T-helper 22 cell (primary cell): ENCODE data around the gene SHC4.
"Not testable (repeated sequence)": the region's sequence is repeated elsewhere in the genome, so short reads cannot be mapped to it uniquely, and the experiment has no call there.

Source experiments
- DNase-seq: peaks from one replicate; pipeline ENCODE4 v3.0.0-alpha.2; 2020; ENCODE audit warnings: low read depth

Gene SHC4

DNA sequence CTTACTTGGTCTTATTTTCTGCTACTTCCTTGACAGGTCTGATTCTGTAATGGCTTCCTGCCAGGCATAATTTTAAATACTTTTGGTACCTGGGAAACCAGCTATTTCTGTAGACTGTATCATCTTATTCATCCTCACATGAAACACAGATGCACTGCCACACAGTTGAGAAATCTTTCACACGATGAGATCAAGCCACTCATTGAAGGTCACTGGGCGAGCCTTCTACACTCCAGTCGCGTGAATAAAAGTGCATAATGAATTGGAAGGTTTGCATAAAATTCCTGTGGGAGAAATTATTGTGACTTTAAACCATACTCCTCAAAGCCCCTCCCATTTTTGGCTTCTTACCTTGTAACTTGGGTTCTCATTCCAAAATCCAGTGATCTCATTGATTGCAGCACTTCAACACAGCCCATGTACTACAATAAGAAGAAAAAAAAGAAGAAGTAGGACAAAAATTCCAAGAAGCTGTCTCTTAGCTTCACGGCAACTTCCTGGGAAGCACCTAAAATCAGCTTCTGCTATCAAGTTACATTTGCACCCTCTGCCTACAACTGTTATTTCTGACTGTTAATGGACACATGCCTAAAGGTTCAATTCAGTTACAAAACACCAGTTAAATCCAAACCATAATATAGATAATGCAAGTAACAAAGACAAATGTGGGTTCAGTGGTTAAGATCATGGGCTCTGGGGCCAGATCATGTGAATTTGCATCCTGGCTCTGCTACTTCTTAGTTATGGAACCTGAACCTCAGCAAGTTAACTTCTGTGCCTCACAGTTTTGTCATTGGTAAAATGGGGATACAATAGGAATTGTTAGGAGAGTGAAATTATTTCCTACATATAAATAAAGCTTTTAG is 39.0 kb downstream of the SHC4 start:
- DNase-seq, result no peak

- no peak for DNase-seq
Measured at GRCh38 chr15:48922046-48922445, 41.7 kb downstream of the SHC4 start.

DNA sequence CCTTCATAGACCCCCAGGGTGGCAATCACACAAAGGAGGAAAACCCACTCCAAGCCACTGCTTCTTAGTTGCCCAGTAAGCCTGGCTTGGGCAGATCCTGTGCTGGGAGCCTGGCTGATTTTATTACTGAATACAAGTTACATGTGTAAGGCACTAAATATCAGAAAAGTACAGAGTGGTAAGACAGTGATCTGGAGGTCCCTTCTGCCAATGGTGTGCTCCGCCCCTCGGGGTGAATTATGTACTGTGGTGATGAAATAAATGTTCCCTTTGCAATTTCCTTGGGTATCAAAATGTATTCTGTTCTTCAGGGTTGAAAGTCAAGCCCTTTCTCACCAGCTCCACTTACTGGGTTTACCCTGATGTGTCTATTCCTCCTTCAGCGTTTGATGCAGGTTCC is 47.0 kb downstream of the SHC4 start:
- DNase-seq, result no peak

- DNase-seq, result no peak
Measured at GRCh38 chr15:48915861-48916260, 47.9 kb downstream of the SHC4 start.

DNA sequence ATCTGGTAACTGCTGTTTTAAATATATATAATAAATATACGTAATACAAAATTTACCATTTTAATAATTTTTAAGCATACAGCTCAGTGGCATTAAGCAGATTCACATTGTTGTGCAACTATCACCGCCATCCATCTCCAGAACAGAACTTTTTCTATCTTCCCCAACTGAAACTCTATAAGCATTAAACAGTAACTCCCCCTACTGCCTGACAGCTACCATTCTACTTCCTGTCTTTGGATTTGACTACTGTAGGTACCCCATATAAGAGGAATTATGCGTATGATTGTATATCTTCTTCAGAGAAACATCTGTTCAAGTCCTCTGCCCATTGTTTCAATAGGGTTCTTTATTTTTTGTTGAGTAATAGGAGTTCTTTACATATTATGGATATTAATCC is 49.0 kb downstream of the SHC4 start:
- no peak for DNase-seq

DNA sequence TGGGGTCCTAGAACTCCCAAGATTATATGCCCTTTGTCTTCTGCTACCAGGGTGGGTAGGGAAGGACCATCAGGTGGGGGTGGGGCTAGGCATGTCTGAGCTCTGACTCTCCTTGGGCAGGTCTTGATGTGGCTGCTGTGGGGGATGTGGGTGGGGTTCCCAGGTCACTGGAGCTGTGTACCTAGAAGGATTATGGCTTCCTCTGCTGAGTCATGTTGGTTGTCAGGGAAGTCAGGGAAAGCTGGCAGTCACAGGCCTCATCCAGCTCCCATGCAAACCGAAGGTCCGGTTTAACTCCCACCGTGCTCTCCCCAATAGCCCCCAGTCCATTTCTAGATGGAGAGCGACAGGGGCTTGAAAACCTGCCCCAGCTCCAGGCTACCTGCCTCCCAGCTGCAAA is 50.6 kb downstream of the SHC4 start:
- DNase-seq, result no peak

- not testable (repeated sequence) for DNase-seq
Measured at GRCh38 chr15:48910554-48910953, 53.2 kb downstream of the SHC4 start.

DNA sequence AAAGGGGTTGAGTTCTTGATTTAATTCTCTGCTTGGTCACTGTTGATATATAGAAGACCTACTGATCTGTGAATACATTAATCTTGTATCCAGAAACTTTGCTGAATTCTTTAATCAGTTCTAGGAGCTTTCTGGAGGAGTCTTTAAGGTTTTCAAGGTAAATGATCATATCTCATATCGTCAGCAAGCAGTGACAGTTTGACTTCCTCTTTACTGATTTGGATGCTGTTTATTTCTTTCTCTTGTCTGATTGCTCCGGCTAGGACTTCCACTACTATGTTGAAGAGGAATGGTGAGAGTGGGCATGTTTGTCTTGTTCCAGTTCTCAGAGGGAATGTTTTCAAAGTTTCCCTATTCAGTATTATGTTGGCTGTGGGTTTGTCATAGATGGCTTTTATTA is 54.4 kb downstream of the SHC4 start:
- DNase-seq, result not testable (repeated sequence)

- no peak for DNase-seq
Measured at GRCh38 chr15:48905847-48906246, 57.9 kb downstream of the SHC4 start.

DNA sequence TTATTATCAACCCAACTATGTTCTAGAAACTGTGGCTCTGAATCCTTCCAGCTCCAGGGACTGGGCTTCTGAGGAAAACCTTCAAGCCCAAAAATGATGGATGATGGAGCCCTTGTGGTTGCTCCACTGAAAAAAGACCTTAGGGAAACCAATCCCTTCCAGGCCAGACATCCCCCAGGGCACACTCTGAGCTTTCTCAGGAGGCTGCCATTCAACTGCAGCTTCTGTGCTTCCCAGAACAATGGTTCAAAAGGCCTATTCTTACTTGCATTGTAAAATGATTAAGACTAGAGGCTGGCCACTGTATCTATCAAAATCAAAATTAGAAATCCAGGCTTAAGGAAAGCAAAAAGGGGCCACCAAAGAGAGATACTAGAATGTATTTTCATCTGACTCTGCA is 58.5 kb downstream of the SHC4 start:
- no peak for DNase-seq

DNA sequence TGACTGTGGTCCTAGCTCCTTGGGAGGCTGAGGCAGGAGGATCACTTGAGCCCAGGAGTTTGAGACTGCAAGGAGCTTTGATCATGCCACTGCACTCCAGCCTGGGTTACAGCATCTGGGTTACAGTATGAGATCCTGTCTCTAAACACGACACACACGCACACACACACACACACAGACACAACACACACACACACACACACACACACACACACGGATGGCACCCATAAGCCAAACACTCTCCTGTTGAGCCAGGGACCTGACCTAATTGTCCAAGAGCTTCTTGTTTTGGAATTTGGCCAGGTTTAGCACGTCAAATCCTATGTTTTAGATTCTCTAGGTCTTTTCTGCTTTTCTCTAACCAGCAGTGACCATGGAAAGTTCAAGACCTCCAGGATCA is 59.0 kb downstream of the SHC4 start:
- no peak for DNase-seq

- DNase-seq, result no peak
Measured at GRCh38 chr15:48899793-48900192, 63.9 kb downstream of the SHC4 start.

- DNase-seq, result no peak
Measured at GRCh38 chr15:48898446-48898845, 65.3 kb downstream of the SHC4 start.

- no peak for DNase-seq
Measured at GRCh38 chr15:48898032-48898431, 65.7 kb downstream of the SHC4 start.

- DNase-seq, result no peak
Measured at GRCh38 chr15:48896869-48897814, 66.6 kb downstream of the SHC4 start.

DNA sequence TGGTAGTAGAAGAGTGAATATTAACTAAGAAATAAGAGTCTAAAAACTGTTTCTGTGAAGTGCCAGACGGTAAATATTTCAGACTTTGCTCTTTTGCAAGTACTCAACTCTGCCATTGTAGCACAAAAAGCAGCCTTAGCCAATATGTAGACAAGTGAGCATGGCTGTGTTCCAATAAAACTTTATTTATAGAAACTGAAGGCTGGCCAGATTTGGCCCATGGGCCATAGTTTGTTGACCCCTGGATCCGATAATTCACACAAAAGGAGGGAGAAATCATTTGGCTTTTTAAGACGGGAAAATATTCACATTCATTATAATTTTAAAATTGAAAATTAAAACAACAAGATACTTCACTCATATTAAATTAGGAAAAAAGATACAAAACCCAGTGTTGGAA is 70.4 kb downstream of the SHC4 start:
- no peak for DNase-seq

DNA sequence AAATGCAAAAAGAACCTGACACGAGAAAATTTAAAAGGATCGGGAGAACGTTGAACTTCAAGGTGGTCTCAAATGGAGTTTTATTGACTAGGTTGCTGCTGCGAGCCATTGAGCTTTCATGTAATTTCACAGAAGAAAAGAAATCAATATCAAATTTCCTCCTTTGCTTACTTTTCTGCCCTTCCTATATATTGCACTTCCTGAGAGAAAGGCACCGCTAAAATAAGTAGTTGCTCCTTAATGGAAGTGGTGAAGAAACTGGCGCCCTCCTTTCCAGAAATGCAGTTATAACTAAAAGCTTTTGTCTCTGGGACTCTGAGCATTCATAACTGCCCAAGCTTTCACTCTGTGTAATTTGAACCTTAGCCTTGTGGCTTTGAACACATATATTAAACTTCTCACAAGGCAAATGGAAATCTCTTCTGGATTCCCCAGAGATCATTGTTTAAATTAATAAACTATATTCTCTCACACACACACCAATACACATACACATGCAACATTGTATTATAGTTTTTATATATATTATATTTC is 72.4 kb downstream of the SHC4 start:
- DNase-seq, result no peak

- DNase-seq, result no peak
Measured at GRCh38 chr15:48890375-48890972, 73.2 kb downstream of the SHC4 start.

GRCh38 chr15:48889925-48890324 is 73.8 kb downstream of the SHC4 start:
- DNase-seq, result no peak

GRCh38 chr15:48888836-48889235 is 74.9 kb downstream of the SHC4 start:
- no peak for DNase-seq

DNA sequence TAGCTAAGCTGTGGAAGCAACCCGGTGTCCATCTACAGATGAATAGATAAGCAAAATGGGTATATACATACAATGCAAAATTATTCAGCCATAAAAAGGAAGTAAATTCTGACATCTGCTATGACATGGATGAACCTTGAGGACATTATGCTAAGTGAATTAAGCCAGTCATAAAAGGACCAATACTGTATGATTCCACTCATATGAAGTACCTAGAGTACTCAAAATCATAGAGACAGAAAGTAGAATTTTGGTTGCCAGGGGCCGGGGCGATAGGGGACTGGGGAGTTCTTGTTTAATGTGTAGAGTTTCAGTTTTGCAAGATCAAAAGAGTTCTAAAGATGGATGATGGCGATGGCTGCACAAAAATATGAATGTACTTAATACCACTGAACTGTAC is 75.5 kb downstream of the SHC4 start:
- DNase-seq, result no peak

DNA sequence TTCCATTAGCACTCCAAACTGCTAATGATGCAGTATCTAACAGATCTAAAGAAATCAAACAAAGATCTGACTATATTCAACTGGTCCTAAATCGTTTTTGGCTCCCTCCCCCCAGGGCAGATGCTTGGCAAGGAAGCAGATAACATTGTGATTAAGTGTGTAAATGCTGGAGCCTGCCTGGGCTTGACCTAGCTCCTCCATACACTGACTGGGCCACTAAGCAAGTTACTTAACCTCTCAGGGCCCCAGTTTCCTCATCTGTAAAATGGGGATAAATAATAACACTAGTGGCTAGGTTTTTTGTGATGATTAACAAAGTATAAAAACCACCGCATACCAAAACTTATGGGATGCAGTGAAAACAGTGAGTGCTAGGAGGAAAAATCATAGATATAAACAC is 76.6 kb downstream of the SHC4 start:
- no peak for DNase-seq
